ENCODE data around the gene TMCC3. TPM values are rescaled to one million over a fixed set of nuclear protein-coding genes. Genes with fewer than 3 reads are reported as not detected.
A peak's percentile ranks its signal among the peaks of the same experiment; 100 is the strongest.

The TMCC3 gene
- total and polyA plus RNA-seq, 9 of the 15 experiments (the other 6 are each of a cell fraction or from before 2014, with no cell fraction given), result not detected

GRCh38 chr12:94615260-94616181 lies 34.8 kb downstream of the TMCC3 start:
- Histone ChIP-seq H3K27ac (ENCODE audit: extremely low read depth, low read depth, low read length) (no peak overlapping the region), H2AFZ (ENCODE audit: low read depth, low read length) (peak overlapping the region; percentile 22), H3K4me2 (ENCODE audit: insufficient read depth, low read length) (peak overlapping the region; percentile 76), H3K79me2 (ENCODE audit: control insufficient read depth, insufficient read depth, low read length) (no peaks in the 10 kb centered on the region), H3K36me3 (ENCODE audit: control insufficient read depth, insufficient read depth, low read length) (no peaks in the 10 kb centered on the region), H3K9me1 (ENCODE audit: control insufficient read depth, insufficient read depth, low read length) (no peaks in the 10 kb centered on the region), H3K27me3 (ENCODE audit: control insufficient read depth in 2 of 2, insufficient read depth in 2 of 2, low read length in 2 of 2) (peaks cover 2 to 13% of the 10 kb centered on the region in 2 experiments; a peak in 3 of 5 replicates), H3K9ac (ENCODE audit: insufficient read depth in 1 of 2, low read depth in 2 of 2, low read length in 2 of 2) (no peak overlapping the region), H3K4me1 (replicated peaks in 1 of 2; ENCODE audit: control insufficient read depth in 2 of 2, insufficient read depth in 2 of 2, low read length in 2 of 2) (peaks cover 9 to 18% of the 10 kb centered on the region in 2 experiments; a peak in 4 of 5 replicates), H3K9me3 (replicated peaks; ENCODE audit: control insufficient read depth, insufficient read depth, low read depth, low read length) (no peaks in the 10 kb centered on the region), H4K20me1 (replicated peaks; ENCODE audit: control insufficient read depth, insufficient read depth, low read length) (peaks cover 12% of the 10 kb centered on the region), H3K4me3 (peak overlapping the region; percentile 1; the same call in 1 of the 2 replicates)
- under 1% methylated on average over 14 of the region's 14 CpGs for WGBS (ENCODE audit: insufficient coverage, low coverage, missing lambda C conversion rate)
- intact Hi-C loops (cut with micrococcal nuclease) (no loop called here), in situ Hi-C loops (cut with MboI) (no loop called here)
- ChIA-PET CTCF (ENCODE audit: low intra/inter-chr PET ratio) (no interaction called here), POLR2A (no interaction called here)
- DNase-seq (ENCODE audit: extremely low read depth in 1 of 4, low spot score in 3 of 4) (peak in 2 of 4 experiments; percentile 27 to 49), FAIRE-seq (peak; percentile 15), ATAC-seq (peak; percentile 65)
- BruUV-seq (replicated peaks), result no TSS peak
- TF ChIP-seq TAF1 (IDR thresholded peaks at IDR 0.05; ENCODE audit: control insufficient read depth, extremely low read depth, insufficient read depth, low read length, severe bottlenecking) (no peak), HDAC8 (tag; IDR thresholded peaks at IDR 0.05) (no peak), CBFA2T3 (IDR thresholded peaks at IDR 0.05) (peak; percentile 26; the same call in 1 of the 2 replicates), CBFA2T2 (conservative IDR thresholded peaks at IDR 0.05) (peak; percentile 30), ZNF354B (CRISPR knock-in tag; IDR thresholded peaks at IDR 0.05) (no peak), TRIM28 (IDR thresholded peaks at IDR 0.05) (no peak), HNRNPUL1 (IDR thresholded peaks at IDR 0.05; ENCODE audit: low read length) (no peak), JUND (IDR thresholded peaks at IDR 0.05; ENCODE audit: borderline replicate concordance, low read depth, low read length) (peak; percentile 5; the same call in 1 of the 2 replicates), JUND (tag; IDR thresholded peaks at IDR 0.05; ENCODE audit: borderline replicate concordance, low read depth, low read length) (no peak; the same call in 2 of the 3 replicates), FOXP4 (CRISPR knock-in tag; IDR thresholded peaks at IDR 0.05; ENCODE audit: borderline replicate concordance) (no peak), PTBP1 (IDR thresholded peaks at IDR 0.05; ENCODE audit: low read depth, low read length) (no peak), MCM2 (IDR thresholded peaks at IDR 0.05; ENCODE audit: low read depth) (no peak), TBP (optimal IDR thresholded peaks at IDR 0.05; ENCODE audit: low read depth, low read length) (no peak), MITF (IDR thresholded peaks at IDR 0.05) (no peak), DDX20 (tag; IDR thresholded peaks at IDR 0.05; ENCODE audit: low read depth) (no peak), ZFP36 (IDR thresholded peaks at IDR 0.05; ENCODE audit: low read depth, low read length, partially characterized antibody) (no peak)

Measured in K562 (cell line).